T-helper 17 cell (primary cell): Measurements from ENCODE around the gene RGS18. TPM values are rescaled to one million over a fixed set of nuclear protein-coding genes. Genes with fewer than 3 reads are reported as not detected.

ENCODE experiments used
- total RNA-seq, 4 donors: library from RNA in 2 of 4; stranded (reverse) in 2 of 4; gene quantifications; one replicate each; pipeline ENCODE4 v1.2.3 and lab custom pipeline; 2022 to 2026

RGS18 gene
- total RNA-seq, 2 donors from 2014 or later, result 6.3 to 106 TPM

Other genes starting within 250 kb of the RGS18 start
- not detected for gene RGS21, start 158.5 kb downstream of the RGS18 start, total RNA-seq